ENCODE measurements around the gene ADAM12.

DNA sequence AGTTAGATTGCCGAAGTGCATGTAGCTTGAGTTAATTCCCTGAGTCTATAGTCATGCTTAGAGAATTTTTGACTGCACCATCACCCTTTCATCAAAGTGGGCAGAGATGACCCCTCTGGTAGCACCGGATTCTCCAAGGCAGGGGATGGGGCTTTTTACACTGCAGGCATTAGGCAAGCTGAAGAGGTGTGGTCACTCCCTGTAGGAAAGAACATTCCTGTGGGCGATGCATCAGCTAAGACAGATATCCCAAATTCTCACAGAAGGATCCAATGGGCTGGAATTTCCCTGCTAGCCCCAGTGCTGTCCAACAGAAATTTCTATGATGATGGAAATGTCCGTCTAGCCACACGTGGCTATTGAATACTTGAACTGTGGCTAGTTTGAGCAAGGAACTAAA is 118.2 kb downstream of the ADAM12 start:
- TF ChIP-seq CTCF (IDR thresholded peaks at IDR 0.05; ENCODE audit: low read depth, low read length, poor library complexity, severe bottlenecking) (no peak), EZH2phosphoT487 (IDR thresholded peaks at IDR 0.05; ENCODE audit: borderline replicate concordance, low read length) (no peak)

All from DOHH2 (cell line).